NCI-H2081 treated with DMSO at 0.1 percent for 48 hours (cell line): ENCODE results near the gene TNNI3.
"Not testable (repeated sequence)": the region's sequence is repeated elsewhere in the genome, so short reads cannot be mapped to it uniquely, and the experiment has no call there.

Experiments used
- DNase-seq: peaks from one replicate; lab custom pipeline; 2025; lab: John Stamatoyannopoulos, UW

TNNI3 gene

DNA sequence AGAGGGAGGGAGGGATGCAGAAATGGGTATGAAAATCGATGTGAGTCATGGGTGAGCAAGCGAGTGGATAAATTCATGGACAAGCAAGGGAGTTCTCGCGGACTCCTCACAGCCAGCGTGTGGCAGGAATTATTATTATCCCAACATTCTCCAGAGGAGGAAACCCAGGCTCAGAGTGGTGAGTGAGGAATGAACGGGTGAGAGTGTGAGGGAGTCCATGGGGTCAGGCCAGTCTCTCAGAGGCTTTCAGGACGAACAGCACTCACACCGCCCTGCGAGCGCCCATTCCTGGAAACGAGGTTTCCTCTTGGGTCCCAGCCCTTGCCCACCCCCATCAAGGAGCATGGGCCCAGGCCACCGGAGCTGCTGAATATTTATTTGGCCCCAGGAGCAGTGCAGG lies 15.2 kb upstream of the TNNI3 start:
- no peak for DNase-seq

DNA sequence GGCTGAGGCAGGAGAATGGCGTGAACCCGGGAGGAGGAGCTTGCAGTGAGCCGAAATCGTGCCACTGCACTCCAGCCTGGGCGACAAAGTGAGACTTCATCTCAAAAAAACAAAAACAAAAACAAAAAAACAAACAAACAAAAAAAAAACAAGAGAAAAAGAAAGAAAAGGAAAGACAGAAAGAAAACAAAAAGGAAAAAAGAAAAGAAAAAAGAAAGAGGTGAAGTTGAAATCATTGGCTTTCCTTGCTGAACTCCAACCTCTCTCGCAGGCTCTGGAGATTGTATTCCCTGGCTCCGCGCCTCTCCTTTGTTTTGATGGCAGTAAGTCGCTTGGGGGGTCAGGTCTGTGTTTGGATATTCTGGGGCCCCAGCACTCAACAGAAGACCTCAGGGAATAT lies 14.8 kb upstream of the TNNI3 start:
- not testable (repeated sequence) for DNase-seq

DNA sequence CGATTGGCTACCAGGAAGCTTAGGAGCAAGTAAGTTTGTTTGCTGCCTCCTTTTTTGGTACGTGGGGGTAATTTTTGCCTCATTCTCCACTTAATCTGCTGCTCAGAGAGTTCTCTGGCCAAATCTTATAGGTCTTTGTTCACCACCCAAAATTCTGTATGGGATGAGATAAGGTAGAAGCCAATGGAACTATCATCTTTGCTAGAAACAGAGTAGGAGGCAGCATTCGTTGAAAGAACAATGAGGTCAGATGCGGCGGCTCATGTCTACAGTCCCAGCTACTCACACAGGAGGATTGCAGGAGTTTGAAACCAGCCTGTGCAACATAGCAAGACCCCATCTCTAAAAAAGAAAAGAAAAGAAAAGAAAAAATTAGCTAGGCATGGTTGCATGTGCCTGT lies 13.9 kb upstream of the TNNI3 start:
- DNase-seq, result no peak

DNA sequence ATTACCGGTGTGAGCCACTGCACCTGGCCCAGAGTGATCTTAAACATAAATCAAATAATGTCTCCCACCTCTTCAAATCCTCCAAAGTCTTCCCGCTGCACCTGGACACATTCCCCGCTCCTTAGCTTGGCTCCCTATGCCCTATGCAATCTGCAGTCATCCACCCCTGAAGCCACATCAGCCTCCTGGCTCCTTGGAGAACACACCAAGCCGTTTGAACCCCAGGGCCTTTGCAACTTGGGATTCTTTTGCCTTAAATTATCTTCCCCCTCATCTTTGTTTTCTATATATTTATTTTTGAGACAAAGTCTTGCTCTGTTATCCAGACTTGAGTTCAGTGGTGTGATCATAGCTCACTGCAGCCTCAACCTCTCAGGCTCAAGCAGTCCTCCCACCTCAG lies 11.6 kb upstream of the TNNI3 start:
- no peak for DNase-seq

DNA sequence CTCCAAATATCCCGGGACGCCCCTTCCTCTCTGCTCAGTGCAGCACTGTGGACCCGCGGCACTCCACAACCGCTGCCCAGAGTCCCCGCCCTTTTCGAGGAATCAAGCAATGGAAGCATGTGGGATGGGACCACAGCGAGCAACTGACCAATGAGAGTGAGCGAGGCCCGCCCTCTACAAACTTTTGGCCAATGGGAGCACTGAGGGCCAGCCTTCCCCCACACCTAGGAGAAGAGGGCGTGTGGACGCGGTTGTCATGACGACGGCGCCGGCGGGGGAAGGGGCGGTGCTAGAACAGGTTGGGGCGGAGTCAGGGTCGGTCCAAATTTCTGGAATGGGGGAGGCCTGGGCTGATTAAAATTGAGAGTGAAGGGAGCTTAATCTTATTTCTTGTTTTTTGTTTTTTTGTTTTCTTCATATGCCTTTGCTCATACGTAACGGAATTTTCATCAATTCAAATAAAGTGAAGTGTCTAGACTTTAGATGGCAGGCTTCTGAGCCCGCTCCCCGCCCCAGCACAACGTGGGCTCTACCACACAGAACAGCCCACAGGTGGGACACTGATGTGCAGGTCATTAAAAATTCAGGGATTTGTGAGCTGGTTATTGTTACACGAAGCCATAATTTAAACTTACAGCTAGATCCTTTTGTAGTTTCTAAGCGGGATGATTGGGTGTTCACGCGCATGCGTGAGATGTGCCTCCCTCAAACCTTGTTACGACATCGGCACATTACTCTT lies 9.2 kb upstream of the TNNI3 start, which contains the start of gene DNAAF3:
TSS of gene DNAAF3 (minus strand) at position 84 of the 739 bp plus-strand sequence. CDS start 200 bp downstream, outside the sequence.
- peak; percentile 90 for DNase-seq

DNA sequence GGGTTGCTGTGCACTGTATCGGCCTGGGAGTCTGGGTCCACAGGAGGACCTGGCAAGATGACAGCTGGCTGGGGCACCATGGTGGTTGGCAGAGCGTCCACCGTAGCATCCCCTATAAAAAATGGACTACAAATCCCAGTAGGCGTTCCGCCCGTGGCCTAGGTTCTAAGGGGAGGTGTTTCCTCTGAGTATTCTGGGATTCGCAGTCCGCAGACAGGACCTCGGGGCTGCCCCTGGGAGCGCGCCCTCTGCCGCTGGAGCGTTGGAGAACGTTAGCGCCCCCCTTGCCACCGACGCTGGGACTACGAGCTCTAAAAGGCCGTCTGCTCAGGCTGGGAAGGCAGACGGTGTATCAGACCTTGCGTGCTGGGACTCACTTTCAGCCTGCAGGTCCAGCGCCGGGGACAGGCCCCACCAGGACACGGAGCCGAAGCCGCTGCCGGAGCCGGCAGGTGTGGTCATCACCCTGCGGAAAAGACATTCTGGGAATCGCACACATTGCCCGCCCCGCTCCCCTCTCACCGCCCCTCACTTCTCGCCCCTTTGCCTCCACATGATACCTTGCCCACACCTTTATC lies 8.5 kb upstream of the TNNI3 start:
- no peak for DNase-seq

DNA sequence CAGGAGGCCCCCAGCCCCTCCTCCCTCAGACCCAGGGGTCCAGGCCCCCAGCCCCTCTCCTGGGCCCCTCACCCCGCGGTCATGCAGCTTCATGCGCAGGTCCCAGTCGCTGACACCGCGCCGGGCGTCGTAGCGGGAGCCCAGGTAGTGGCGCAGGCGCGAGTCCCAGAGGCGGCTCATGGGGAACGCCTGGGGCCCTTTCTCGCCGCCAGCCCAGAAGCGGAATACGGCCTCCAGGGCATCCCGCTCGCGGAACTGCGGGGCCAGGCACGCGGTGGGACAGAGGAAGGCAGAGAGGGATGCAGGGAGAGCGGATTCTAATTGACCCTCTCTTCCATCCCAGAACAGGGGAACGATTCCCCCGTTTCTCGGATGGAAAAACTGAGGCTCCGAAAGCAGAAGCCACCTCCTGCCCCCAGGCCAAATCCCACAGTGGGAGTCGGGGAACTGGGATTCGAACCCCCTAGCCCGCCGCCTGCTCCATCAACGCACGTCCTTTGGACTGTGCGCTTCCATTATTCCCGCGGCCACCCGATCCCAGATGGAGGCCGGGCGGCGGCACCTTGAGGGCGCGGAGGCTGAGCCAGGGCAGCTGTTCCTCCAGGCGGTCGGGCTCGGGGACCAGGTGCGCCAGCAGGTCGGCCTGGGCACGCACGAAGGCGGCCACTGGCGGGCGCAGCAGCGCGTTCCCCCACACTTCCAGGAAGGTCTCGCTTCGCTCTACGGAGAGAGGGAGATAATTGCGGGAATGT lies 4.2 kb upstream of the TNNI3 start:
- DNase-seq, result no peak

DNA sequence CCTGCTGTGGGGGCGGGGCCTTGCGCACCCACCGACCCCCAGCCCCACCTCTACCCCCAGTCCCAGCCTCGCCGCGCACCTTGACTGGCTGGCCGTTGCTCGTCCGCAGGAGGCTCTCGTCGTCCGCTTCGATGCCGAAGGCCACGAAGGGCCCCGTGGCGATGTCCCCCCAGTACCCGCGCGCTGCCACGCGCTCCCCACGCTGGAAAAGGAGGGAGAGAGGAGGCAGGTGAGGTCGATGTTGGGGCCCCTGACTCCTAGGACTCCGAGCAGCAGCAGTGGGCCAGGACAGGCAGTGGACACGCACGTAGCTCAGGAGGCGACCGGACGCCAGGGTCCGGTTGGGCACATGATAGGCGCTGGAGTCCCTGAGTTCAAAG lies 3.4 kb upstream of the TNNI3 start:
- no peak for DNase-seq

DNA sequence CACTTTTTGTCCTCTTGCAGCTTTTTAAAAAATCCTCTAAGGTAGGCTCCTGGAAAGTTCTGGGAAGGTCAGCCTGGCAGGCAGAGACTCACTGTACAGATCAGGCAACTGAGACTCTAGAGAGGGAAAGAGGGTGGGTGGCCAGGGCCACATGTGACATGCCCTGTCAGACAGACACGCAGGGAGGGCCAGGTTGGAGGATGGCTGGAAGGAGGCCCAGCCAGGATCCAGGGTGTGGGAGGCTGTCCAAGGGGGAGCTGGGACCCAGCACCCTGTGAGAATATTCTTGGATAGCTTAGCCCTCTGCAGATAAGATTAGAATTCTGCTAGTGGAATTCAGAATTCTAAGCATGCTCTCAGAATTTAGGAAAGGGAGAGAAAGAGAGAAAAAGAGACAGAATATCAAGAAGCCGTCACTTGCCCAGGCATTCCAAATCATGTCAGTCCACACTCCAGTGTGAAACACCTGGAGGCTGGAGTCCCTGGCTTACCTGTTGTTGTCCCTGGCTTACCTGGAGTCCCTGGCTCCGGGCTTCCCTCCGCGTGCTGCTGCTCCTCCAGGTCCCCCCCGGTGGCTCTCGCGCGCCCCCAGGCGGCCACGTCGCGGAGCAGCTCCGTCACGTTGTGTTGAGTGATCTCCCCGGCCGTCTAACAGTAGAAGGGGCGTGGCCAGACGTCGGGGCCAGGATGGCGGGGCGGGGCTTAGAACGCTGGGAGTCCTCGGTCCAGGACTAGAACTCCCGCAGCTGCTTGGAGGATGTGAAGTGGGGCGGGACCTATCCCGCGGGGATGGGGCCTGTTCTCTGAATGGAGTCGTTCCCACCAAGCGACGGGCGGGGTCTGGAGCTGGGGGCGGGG lies 2.8 kb upstream of the TNNI3 start:
- DNase-seq, result peak; percentile 56

DNA sequence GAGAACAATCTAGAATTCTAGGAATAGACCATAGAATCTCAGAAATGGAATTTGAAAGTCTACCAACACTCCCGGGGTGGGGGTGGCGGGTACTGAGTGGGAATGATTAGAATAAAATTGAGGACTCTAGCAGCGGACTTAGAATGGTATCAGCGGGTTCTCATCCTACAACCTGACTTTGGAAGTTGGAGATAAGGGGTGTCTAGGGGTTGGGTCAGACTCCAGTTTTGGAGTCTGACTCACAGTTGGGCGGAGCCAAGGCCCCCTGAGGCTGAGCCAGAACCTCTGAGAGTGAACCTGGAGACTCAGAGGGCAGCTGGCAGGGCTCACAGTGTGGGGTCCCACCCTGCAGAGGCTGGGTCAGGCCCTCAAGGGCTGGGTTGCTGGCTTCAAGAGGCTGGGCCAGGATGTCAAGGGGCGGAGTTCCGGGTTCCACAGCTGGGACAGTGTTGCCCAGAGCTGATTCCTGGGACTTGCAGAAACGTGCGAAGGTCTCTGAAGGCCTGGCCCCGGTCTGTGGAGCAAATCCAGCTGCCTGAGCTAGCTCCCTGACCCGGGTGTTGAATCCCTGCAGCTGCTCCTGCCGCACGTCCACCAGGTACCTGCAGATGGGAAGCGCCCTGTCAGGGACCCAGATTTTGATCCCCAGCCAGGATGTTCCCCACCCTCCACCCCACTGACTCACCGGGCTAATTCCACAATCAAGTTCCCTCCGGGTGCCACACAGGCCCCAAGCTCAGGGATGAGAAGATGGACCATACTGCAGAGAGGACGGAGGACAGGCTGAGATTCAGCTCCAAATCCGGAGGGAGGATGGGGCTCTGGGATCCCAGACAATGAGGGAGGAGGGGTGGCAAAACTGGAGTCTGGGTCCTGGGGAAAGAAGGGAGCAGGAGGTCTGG lies 1.6 kb upstream of the TNNI3 start:
- no peak for DNase-seq

DNA sequence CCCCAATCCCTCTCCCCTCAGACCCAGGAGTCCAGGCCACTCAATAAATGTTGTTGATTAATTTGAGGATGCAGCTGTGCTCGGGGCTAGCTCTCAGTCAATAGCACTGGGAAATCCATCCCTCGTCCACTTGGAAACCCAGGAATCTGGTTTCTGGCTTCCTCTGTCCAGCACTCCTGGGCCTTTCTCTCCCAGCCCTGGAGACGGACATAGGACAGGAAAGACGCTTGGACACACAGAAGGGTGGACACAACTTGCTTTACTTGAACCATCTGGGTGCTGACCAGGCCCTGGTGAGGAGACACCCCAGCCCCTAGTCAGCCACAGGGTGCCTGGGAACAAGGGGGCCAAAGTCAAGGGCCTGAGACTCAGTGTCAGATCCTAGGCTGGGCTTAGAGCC lies 891 bp upstream of the TNNI3 start:
- no peak for DNase-seq

DNA sequence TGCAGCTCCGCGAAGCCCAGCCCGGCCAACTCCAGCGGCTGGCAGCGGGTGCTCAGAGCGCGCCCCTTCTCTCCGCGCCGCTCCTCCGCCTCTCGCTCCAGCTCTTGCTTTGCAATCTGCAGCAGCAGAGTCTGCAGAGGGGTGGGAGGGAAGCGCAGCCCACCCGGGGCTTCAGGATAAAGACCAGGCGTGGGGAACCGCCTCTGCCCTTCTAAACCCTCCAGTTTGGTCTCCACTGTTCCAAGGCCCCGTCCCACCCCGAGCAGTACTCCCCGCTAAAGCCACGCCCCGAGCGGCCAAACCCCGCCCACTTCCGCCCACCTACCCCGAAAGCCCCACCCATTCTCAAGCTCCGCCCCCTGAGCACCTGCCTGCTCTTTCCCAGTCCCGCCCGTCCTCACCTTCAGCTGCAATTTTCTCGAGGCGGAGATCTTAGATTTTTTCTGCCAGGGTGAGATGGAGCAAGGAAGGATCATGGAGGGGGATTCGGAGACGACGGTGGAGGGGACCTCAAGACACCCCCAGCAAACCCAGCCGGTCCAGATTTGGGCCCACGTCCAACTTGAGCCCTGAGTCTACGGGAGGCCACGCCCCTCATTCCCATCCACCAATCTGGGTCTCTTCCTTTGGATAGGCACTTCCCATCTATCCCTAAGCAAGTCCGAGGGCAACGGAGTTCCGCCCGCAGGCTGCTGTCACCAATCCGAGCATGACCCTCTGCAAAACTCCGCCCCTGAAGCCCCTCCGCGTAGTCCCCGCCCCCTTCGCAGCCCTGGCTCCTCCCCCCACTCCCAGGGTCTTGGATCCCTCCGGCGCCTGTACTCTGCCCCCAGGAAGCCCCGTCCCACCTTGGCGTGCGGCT lies 1.1 kb downstream of the TNNI3 start:
- DNase-seq, result peak; percentile 43

DNA sequence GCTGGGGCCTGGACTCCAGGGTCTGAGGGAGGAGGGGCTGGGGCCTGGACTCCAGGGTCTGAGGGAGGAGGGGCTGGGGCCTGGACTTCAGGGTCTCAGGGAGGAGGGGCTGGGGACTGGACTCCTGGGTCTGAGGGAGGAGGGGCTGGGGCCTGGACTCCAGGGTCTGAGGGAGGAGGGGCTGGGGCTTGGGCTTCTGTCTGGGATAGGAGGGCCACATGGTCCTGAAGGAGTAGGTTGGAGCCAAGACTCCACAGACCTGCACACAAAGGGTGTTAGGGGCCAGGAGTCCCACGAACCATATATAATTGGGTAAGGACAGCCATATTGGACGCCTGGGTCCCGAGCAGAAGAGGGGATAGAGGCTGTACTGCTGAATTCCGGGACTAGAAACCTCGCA lies 1.7 kb downstream of the TNNI3 start:
- not testable (repeated sequence) for DNase-seq

DNA sequence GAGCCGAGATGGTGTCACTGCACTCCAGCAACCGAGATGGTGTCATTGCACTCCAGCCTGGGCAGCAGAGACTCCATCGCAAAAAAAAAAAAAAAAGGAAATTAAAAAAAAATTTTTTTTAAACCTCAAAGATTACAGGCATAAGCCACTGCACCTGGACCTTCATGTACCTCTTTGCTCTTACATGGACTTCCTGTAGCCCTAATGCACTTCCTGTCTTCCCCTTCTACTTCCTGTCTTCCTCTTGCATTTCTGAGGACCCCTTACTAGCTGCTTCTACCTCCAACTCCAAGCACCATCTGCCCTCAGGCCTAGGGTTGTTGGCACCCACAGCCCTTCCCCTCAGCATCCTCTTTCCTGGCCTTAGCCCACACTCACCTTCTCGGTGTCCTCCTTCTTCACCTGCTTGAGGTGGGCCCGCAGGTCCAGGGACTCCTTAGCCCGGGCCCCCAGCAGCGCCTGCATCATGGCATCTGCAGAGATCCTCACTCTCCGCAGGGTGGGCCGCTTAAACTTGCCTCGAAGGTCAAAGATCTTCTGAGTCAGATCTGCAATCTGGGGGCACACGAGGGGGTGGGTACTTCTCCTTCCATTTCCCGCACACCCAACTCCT lies 3.8 kb downstream of the TNNI3 start:
- no peak for DNase-seq

DNA sequence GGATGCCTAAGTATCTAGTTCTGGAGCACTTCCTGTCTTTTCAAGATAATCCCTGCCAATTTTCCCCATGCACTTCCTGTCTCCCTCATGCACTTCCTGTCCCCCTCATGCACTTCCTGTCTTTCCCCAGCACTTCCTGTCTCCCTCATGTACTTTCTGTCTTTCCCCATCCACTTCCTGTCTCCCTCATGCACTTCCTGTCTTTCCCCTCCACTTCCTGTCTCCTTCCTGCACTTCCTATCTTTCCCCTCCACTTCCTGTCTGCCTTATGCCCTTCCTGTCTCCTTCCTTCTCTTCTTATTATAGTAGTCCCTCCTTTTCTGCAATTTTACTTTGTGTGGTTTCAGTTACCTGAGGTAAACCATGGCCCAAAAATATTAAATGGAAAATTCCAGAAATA lies 5.5 kb downstream of the TNNI3 start:
- no peak for DNase-seq

DNA sequence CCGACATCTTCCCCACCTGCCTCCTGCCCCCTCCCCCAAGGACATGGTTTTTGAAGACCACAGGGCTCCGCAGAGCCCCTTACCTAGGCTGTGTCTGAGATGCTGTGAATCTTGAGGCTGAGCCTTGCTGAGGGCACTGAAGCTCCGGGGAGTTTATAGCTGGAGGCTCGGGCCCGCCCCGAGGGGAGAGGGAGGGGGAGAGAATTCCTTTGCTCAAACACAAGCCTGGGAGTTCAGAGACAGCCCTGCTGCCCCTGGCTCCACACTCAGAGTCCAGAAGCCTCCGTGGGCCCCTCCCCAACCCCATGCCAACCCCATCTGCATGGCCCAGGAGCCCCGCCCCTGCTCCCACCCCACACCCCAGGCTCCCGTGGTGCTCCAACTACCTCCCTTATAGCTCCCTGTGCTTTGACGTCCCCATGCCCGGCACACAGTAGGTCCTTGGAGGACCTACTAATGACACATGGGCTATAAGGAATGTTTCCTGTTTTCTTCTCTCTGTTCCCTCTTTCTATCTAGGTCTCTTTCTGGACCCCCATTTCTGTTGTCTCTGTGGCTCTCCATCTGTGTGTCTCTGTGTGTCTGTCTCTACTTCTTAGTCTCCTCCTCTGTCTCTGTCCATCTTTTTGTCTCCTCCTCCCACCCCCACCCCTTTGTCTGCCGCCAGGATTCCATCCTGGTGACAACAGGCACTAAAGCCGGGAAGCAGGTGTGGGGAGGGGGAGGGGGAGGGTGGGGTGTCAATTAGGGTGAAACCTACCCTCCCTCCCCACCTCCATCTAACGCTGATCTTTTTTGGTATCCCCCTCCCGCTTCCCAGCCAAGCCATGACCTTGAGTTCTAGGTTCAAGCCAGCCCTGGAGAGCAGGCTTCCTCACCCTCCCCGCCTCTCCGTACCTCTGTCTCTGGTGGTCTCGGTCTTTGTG lies 8.2 kb downstream of the TNNI3 start, which contains the start of gene TNNT1:
TSS of gene TNNT1 (minus strand) at position 129 of the 926 bp plus-strand sequence. CDS start 2,049 bp downstream, outside the sequence.
- DNase-seq, result no peak

DNA sequence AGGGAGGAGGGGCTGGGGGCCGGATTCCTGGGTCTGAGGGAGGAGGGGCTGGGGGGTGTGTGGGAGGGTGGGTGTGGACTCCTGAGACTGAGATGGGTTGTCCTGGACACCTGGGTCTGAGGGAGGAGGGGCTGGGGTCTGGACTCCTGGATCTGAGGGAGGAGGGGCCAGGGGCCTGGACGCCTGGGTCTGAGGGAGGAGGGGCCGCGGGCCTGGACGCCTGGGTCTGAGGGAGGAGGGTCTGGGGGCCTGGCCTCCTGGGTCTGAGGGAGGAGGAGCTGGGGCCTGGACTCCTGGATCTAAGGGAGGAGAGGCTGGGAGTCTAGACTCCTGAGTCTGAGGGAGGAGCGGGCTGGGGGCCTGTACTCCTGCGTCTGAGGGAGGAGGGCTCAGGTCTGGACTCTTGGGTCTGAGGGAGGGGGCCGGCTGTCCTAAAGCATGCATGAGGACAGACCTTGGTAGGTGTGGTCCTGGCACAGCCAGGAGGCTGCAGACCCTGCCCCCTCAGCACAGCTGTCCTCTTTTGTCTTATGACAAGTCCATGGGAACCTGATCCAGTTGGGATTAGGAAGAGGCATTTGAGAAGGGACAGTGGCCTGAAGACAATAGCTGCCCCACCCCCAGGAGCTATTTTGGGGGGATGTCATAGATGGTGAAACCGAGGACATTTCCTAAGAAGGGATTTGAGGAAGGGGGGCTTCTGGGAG lies 9.8 kb downstream of the TNNI3 start:
- DNase-seq, result no peak
